GM18868 (cell line): Measurements from ENCODE around the gene LIPK.
"Not testable (repeated sequence)": the region's sequence is repeated elsewhere in the genome, so short reads cannot be mapped to it uniquely, and the experiment has no call there.

Experiments
- ATAC-seq: cut with Tn5 transposase; IDR thresholded peaks from one replicate; pipeline ENCODE4 v1.9.1; 2021; ENCODE audit warnings: mild to moderate bottlenecking, moderate library complexity; ENCODE audit not compliant: unreplicated experiment

LIPK gene

GRCh38 chr10:88709361-88709760 is 3.3 kb downstream of the LIPK start:
- not testable (repeated sequence) for ATAC-seq

DNA sequence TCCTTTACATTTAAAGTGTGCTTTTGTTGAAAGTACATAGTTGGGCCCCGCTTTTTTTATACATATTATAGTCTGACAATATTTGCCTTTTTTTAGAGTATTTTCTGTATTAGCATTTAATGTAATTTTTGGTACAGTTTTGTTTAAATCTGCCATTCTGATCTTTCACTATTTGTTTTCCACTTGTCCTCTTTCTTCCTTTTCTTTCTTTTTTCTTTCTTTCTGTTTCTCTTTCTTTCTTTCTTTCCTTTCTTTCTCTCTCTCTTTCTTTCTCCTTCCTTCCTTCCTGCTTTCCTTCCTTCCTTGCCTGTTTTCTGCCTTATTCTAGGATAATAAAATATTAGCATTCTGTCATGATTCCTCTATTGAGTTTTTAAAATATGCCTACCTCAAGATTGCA is 9.5 kb downstream of the LIPK start:
- no peak for ATAC-seq

GRCh38 chr10:88721392-88721791 is 15.3 kb downstream of the LIPK start:
- ATAC-seq: no peak

DNA sequence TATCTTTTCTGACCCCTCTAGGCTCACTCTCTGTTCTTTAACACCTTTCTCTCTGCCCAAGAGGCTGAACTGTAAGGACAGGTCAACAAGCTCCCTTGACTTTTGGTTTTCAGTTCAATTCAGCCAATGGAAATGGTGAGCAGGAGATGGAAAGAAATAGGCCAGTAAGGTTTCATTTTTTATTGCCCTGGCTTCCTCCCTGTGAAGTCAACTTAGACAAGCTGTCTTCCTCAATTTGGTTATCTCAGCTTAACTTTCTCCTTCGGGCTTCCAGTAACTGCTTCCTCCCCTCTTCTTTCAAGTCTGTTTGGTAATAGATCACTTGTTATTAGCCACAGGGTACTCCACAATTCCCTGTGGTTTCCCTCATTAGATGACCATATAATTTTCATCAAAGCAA is 19.7 kb downstream of the LIPK start:
- no peak for ATAC-seq

DNA sequence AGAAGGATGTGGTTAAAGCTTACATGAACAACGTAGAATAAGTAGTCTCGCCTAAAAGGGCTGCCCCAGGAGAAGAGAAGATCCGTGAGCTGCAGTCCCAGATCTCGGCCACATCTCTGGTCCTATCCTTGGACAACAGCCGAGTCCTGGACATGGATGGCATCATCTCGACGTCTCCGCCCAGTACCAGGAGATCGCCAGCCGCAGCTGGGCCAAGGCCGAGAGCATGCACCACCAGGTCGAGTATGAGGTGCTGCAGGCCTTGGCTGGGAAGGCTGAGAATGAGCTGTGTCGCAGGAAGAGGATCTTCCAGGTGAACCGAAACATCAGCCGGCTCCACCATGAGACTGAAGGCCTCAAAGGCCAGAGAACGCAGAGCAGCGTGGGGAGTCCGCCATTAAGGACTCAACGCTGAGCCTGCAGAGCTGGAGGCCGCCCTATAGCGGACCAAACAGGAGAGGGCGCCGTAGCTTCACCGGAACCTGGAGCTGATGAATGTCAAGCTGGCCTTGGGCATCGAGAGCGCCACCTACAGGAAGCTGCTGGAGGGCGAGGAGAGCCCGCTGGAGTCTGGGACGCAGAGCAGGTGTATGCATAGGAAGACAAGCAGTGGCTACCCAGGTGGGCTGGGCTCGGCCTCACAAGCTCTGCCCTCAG is 22.2 kb downstream of the LIPK start:
- ATAC-seq: no peak

- no peak for ATAC-seq
Measured at GRCh38 chr10:88730864-88731263, 24.8 kb downstream of the LIPK start.

DNA sequence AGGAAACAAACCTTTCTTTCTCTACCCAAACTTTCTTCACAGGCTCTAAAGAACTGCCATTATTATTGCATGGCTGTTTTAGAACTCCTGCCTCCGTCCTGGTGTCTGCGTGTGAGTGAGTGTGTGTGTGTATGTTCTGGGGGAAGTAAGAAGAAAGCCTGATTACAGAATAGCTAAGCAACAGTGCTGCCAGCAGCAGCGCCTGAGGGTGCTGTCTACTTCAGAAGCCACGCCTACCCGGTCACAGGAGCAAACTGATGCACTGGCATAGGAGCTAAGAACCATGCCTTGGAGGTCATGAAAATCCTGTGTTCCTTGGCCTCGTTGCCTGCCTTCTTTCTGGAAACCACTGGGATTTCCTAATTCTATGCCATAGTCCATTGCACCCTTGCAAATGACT is 25.2 kb downstream of the LIPK start:
- ATAC-seq: no peak

DNA sequence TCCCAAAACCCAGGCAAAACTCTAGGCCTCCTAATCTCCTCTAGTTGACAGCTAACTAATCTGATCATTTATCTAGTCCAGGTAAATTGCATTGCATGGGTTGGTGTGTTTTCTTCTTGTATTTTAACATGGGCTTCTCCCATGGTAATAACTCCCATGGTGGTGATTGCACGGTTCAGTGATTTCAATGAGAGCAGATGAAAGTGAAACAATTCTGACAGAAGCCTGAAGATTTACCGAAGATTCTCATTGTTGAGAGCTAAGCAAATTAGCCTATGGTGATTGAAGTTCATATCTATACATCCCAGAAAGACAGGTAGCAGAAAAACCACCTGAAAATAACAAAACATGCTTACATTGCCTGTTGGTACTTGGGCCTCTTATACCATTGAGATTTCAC is 27.2 kb downstream of the LIPK start:
- ATAC-seq: peak; percentile 54

- ATAC-seq: no peak
Measured at GRCh38 chr10:88735661-88736060, 29.6 kb downstream of the LIPK start.

- ATAC-seq: not testable (repeated sequence)
Measured at GRCh38 chr10:88741921-88742320, 35.9 kb downstream of the LIPK start.

DNA sequence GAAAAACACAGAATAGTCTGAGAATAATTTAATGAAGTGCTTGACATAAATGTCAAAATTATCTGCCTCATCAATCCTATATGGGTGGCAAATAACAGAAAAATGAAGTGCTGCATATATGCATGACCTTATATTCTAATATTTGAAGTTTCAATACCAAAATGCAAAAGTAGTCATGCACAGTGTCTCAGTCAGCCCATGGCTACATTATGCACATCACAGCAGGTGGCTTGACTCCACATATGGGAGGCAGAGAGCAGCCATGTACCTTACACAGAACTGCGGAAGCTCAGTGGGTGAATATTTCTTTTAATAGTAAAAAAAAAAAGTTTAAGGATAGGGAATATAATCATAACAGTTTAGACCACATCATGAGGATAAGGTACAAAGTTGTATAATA is 36.4 kb downstream of the LIPK start:
- no peak for ATAC-seq

DNA sequence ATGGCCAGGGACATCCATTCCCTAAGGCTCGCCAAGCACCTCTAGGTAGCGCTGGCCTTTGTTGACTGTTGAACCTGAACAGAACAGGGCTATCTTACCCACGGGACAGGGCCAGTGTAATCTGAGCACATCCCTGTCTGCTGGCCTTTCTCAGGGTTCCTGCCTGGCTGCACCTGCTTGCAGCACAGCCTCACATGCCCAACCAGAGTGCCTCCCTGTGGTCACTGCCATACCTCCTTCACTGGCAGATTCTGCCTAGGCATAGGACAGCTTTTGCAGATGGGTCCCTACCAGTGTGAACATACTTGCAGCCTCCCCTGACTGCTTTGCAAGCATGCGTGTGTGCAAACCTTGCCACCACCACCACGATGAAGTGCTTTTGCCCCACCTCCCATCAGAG is 38.0 kb downstream of the LIPK start:
- no peak for ATAC-seq

- no peak for ATAC-seq
Measured at GRCh38 chr10:88745633-88746032, 39.6 kb downstream of the LIPK start.

GRCh38 chr10:88754287-88754686 is 48.2 kb downstream of the LIPK start:
- ATAC-seq: no peak

GRCh38 chr10:88755753-88756152 is 49.7 kb downstream of the LIPK start:
- peak; percentile 86 for ATAC-seq

- ATAC-seq: no peak
Measured at GRCh38 chr10:88756660-88757059, 50.6 kb downstream of the LIPK start.

DNA sequence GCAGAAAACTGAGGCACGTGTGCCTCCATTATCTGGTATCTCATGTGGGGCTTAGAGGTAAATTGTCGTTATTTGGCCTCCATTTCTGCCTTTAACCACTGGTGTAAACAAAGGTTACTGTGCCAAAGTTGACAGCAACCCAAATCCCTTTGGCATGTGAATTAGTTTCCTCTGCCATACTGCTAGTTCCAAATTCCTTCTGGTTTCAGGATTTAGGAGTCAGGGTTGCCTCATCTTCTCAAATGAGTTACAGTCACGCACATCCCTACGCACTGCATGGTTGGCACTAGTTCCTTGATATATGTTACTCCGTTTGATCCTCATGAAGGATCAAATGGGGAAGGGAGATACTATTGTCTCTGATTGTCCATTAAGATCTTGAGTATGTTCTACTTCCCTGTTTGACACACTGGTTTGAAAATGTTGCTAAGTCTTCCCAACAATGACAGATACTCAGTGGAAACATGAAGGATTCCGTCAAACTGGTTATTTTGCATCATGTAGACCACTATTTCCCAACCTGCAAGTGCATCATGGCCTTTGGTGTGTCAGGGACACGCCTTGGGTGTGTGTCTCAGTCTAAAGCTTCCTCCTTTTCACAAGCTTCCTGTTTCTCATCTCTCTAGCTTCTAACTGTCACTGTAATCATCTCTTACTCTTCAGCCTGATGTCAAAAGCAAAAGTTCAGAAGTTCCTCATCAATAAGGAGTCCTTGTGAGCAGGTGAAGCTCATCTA is 53.5 kb downstream of the LIPK start, which contains the start of gene LIPN:
LIPN (plus strand) TSS at position 655 of the 736 bp plus-strand sequence. CDS start 1,386 bp downstream, outside the sequence.
- ATAC-seq: no peak

DNA sequence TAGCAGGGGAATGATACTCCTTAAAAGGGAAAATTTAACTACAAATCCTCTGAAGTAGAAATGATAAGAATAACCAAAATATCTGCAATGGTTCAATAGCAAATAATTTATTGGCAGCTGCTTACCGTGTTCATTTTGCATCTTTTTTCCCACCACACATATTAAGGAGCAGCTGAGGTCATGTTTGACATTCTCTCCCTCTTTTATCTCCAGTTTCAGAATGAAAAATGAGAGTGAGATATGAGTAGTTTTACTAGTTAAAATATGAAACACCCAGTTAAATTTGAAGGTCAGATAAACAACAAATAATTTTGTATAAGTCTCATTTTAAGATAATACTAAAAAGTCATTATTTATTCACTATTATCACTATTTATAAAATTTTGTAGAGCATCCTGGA is 56.9 kb downstream of the LIPK start:
- no peak for ATAC-seq

- ATAC-seq: no peak
Measured at GRCh38 chr10:88763441-88763840, 57.4 kb downstream of the LIPK start.

DNA sequence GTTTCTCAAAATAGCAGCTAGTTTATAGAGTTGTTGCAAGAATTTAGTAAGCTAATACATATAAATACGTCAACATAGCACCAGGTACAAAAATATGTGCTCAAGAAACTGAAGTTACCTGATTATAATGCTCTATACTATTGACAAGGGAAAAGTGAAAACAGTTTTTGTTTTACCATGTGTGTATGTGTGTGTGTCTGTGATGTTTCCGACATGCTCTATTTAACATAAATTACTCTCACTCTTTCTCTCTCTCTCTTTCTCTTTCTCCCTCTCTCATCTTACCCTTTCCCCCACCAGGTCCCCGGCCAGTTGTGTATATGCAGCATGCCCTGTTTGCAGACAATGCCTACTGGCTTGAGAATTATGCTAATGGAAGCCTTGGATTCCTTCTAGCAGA is 58.1 kb downstream of the LIPK start:
- ATAC-seq: no peak

DNA sequence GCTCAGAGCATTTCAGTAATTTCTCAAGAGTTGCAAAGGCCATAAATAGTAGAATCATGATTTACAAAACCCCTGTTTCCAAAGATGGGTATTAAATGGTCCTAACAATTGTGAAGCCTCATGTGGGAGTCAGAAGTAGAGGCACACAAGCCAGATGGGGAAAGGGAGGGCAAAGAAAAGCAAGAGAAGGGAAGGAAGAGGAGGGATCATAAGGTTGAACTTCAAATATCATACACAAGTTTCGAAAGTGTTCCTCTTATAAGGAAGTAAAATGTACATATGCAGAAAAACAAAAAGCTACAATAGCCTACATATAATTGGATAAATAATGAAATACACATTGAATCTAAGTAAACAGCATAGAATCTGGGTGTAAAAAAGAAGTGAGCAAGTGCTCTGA is 59.8 kb downstream of the LIPK start:
- no peak for ATAC-seq

- ATAC-seq: no peak
Measured at GRCh38 chr10:88769384-88769783, 63.3 kb downstream of the LIPK start.

DNA sequence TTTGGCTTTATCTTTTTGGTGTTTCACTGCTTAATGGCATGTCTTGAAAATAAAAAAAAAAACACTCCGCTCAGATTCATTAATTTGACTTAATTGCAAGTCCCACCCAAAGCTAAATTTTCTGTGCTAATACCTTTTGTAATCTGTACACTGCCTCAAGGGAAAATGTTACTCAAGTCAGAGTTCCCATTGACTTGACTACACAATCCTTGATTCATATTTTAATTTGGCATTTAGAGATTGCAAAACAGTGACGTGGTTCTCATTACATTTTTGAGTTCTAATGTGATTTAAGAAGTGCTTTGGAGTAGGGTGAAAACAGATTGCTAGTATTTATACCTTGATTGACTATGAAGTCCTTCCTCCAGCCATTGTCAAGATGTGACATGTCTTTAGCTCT is 75.2 kb downstream of the LIPK start:
- no peak for ATAC-seq
